Osteocyte (in vitro differentiated cells): ENCODE measurements around the gene SLC8A1. TPM values are rescaled to one million over a fixed set of nuclear protein-coding genes. Genes with fewer than 3 reads are reported as not detected.

Experiments
- DNase-seq: peaks from one replicate; pipeline ENCODE4 v3.0.0; 2021; ENCODE audit warnings: mixed read lengths; ENCODE audit not compliant: unreplicated experiment; ENCODE audit errors: extremely low spot score
- H3K27ac Mint-ChIP-seq: one replicate; pipeline ENCODE4 v1.8.0; 2021; ENCODE audit warnings: mild to moderate bottlenecking, mixed read lengths; ENCODE audit not compliant: unreplicated experiment
- H3K27me3 Mint-ChIP-seq: one replicate; pipeline ENCODE4 v1.8.0; 2021; ENCODE audit warnings: mixed read lengths; ENCODE audit not compliant: unreplicated experiment
- H3K36me3 Mint-ChIP-seq: one replicate; pipeline ENCODE4 v1.8.0; 2021; ENCODE audit warnings: mixed read lengths; ENCODE audit not compliant: unreplicated experiment
- H3K4me1 Mint-ChIP-seq: one replicate; pipeline ENCODE4 v1.8.0; 2021; ENCODE audit warnings: mixed read lengths; ENCODE audit not compliant: unreplicated experiment
- H3K4me3 Mint-ChIP-seq: one replicate; pipeline ENCODE4 v1.8.0; 2021; ENCODE audit warnings: mild to moderate bottlenecking, moderate library complexity, mixed read lengths; ENCODE audit not compliant: unreplicated experiment
- H3K9me3 Mint-ChIP-seq: one replicate; pipeline ENCODE4 v1.8.0; 2021; ENCODE audit warnings: mixed read lengths; ENCODE audit not compliant: unreplicated experiment
- CTCF ChIP-seq: fragments of 200-600 bp; sonication (generic); IDR thresholded peaks from 2 replicates; pipeline ENCODE4 v1.5.0; 2021; ENCODE audit warnings: antibody characterized with exemption, mild to moderate bottlenecking, moderate library complexity
- total RNA-seq: library from RNA; stranded (reverse); gene quantifications from 2 replicates; pipeline ENCODE4 v1.2.1, GENCODE V29; 2021

The SLC8A1 gene
- total RNA-seq, 1 donor from 2014 or later = 17.3 TPM

DNA sequence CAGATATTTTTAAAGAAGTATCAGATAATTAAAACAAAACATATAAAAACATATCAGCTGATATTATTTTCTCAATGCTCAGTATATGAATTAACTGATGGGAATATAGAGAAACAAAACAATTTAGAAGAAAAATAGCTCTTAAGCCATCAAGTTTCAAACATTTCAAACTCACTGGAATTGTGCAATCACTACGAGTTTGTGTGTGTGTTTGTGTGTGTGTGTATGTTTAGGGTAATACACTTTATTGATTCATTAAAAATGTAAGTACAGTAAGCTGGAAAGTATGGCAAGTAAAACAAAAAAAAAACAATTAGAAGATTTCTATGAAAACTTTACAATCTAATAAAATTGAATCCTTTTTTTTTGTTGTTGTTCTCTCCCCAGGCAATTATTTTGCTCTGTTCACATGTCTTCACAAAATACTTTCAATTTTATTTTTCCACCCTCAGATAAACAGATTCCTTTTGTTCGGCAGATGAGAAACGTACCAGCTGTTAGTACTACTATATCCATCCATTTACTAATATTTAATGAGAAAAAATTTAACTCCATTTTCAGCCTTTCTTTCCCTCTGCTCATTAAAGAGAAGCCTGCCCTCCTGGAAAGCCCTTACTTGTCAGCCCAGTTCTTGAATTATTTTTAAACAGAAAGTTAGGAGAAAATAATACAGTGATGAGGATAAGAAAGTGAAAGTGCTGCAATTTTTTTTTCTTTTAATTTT lies 87.6 kb downstream of the SLC8A1 start:
- no peaks in the 10 kb centered on the region for H3K36me3 Mint-ChIP-seq
- H3K27ac Mint-ChIP-seq = peak overlapping the region; percentile 89
- peaks cover 21% of the 10 kb centered on the region for H3K4me1 Mint-ChIP-seq
- no peak for TF ChIP-seq CTCF
- no peak for DNase-seq
- H3K4me3 Mint-ChIP-seq = peak overlapping the region; percentile 71
- H3K27me3 Mint-ChIP-seq = no peaks in the 10 kb centered on the region
- no peaks in the 10 kb centered on the region for H3K9me3 Mint-ChIP-seq

GRCh38 chr2:40363631-40364030 lies 88.3 kb downstream of the SLC8A1 start:
- Mint-ChIP-seq H3K36me3 (no peaks in the 10 kb centered on the region), H3K27me3 (no peaks in the 10 kb centered on the region), H3K4me1 (peaks cover 21% of the 10 kb centered on the region), H3K4me3 (peak overlapping the region; percentile 34), H3K27ac (peak overlapping the region; percentile 40), H3K9me3 (no peaks in the 10 kb centered on the region)
- no peak for TF ChIP-seq CTCF
- DNase-seq = no peak

GRCh38 chr2:40363231-40363630 lies 88.7 kb downstream of the SLC8A1 start:
- no peak overlapping the region for H3K4me3 Mint-ChIP-seq
- H3K27me3 Mint-ChIP-seq = no peaks in the 10 kb centered on the region
- H3K4me1 Mint-ChIP-seq = peaks cover 21% of the 10 kb centered on the region
- DNase-seq = no peak
- no peak for TF ChIP-seq CTCF
- H3K9me3 Mint-ChIP-seq = no peaks in the 10 kb centered on the region
- no peak overlapping the region for H3K27ac Mint-ChIP-seq
- H3K36me3 Mint-ChIP-seq = no peaks in the 10 kb centered on the region

DNA sequence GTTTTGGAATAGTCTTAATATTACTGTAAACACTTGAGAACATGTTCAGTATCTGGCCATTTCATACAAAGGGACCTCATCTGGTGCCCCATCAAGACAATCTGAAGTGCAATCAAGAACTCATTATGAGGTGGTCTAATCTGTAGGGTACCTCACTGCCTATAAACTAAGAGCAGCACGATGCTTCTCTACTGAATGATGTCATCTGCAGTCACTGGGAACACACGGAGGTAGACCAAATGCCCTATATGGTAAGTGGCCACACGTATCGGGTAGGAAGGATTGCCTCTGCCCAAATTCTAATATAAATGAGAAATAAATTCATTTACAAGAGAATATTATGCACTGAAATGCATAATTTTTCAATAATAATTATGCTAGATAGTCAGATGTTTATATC lies 90.4 kb downstream of the SLC8A1 start:
- no peak for DNase-seq
- Mint-ChIP-seq H3K27ac (no peak overlapping the region), H3K4me3 (no peak overlapping the region), H3K27me3 (no peaks in the 10 kb centered on the region), H3K9me3 (no peaks in the 10 kb centered on the region), H3K36me3 (no peaks in the 10 kb centered on the region), H3K4me1 (peaks cover 21% of the 10 kb centered on the region)
- no peak for TF ChIP-seq CTCF

DNA sequence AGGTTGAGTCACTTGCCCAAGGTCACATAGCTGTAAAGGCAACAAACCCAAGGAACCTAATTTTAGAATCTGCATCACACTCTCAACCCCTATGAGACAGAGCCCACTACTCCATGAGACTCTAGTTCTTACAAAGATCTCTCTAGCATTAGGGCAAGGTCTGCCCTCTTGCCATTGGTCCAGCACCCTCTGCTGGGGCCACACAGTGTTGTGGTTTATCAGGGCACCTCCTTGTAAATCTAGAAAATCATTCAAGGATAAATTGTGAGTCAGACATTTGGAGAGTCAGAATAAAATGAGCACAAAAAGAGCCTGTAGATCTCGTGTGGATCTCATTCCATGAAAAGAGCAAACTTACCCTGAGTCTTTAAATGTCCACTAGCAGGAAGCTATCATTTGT lies 91.2 kb downstream of the SLC8A1 start:
- no peak for TF ChIP-seq CTCF
- peaks cover 21% of the 10 kb centered on the region for H3K4me1 Mint-ChIP-seq
- H3K4me3 Mint-ChIP-seq = no peak overlapping the region
- no peak for DNase-seq
- H3K27me3 Mint-ChIP-seq = no peaks in the 10 kb centered on the region
- H3K9me3 Mint-ChIP-seq = no peaks in the 10 kb centered on the region
- no peaks in the 10 kb centered on the region for H3K36me3 Mint-ChIP-seq
- no peak overlapping the region for H3K27ac Mint-ChIP-seq
